Myocyte (in vitro differentiated cells): ENCODE measurements around the gene FBRSL1. TPM values are rescaled to one million over a fixed set of nuclear protein-coding genes. Genes with fewer than 3 reads are reported as not detected.
A peak's percentile ranks its signal among the peaks of the same experiment; 100 is the strongest.
"Not testable (repeated sequence)": the region's sequence is repeated elsewhere in the genome, so short reads cannot be mapped to it uniquely, and the experiment has no call there.

Experiments
- DNase-seq: peaks from one replicate; pipeline ENCODE4 v3.0.0-alpha.2; 2012; ENCODE audit warnings: low read depth
- total RNA-seq: library from RNA; depleted of rRNA; stranded (reverse); fragments of >200 nt; gene quantifications from 2 replicates; pipeline ENCODE4 v1.2.3, GENCODE V29; 2014

FBRSL1 gene
- total RNA-seq, 1 donor from 2014 or later, result 13.1 TPM

DNA sequence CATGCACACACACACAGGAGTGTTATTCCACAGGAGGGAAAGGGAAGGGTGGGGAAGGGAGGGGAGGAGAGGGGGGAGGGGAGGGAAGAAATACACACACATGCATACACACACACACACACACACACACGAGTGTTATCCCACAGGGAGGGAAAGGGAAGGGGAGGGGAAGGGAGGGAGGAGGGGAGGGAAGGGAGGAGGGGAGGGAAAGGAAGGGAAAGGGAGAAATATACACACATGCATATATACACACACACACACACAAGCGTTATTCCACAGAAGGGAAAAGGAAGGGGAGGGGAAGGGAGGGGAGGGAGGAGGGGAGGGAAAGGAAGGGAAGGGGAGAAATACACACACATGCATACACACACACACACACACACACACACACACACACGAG, 19.6 kb upstream of the FBRSL1 start:
- no peak for DNase-seq

- DNase-seq, result no peak
These were observed 18.7 kb upstream of the FBRSL1 start for GRCh38 chr12:132471011-132471857.

DNA sequence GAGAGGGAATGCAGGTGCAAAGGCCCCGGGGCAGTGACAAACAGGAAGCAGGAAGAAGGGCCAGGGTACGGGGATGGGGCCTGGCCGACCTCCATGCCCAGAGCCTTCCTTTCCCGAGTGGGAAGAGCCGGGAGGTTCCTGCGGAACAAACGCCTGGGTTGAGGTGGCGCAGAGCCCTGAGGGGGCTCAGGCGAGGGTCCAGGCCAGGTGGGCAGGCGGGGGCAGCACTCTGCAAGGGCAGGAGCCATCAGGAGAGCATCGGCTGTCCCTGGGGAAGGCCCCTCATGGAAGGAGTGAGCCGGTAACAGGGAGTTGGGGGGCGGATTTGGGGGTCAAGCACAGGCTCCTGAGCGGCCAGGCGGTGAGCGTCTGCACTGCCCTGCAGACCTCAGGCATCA, 18.1 kb upstream of the FBRSL1 start:
- DNase-seq, result no peak

DNA sequence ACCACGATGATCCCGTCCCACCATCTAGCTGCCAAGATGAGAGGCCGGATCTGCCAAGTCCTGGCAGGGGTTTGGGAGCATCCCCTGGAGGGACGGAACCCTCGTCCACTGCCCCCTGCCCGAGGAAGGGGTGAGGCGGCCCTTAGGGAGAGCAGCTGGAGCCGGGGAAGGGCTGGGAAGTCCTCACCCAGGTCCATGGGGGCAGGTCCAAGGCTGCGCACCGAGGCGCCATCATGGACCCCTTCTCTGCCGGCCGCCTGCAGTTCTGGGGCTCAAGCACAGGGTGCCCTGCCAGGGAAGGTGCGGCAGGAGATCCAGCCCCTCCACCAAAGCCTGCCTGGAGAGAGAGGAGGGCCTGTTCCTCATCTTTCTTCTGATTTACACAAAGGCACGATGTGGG, 17.6 kb upstream of the FBRSL1 start:
- no peak for DNase-seq

DNA sequence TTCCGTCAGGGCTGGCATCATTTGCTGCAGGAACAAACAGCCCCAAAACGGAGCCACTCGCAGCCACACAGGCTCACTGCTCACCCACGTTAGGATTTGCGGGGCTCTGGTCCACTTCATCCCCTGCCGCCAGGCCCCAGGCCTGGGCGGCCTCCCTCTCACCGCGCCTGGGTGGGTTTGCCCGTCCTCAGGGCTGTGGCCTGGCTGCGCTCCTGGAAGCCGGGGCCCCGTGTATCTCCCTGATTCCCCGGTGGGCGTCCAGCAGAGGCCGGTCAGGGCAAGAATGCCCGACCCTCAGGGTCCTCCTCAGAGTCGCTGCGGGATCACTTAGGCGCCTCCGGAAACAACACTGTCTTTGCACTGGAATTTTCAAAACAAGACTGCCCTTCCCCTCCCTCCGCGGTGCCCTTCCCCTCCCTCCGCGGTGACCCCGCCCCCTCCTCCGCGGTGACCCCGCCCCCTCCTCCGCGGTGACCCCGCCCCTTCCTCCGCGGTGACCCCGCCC, 15.7 kb upstream of the FBRSL1 start:
- DNase-seq, result no peak

DNA sequence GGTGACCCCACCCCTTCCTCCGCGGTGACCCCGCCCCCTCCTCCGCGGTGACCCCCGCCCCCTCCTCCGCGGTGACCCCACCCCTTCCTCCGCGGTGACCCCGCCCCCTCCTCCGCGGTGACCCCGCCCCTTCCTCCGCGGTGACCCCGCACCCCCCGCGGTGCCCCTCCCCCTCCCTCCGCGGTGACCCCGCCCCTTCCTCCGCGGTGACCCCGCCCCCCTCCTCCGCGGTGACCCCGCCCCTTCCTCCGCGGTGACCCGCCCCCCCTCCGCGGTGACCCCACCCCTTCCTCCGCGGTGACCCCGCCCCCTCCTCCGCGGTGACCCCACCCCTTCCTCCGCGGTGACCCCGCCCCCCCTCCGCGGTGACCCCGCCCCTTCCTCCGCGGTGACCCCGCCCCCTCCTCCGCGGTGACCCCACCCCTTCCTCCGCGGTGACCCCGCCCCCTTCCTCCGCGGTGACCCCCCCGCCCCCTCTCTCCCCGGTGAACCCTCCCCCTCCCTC, 15.1 kb upstream of the FBRSL1 start:
- not testable (repeated sequence) for DNase-seq

DNA sequence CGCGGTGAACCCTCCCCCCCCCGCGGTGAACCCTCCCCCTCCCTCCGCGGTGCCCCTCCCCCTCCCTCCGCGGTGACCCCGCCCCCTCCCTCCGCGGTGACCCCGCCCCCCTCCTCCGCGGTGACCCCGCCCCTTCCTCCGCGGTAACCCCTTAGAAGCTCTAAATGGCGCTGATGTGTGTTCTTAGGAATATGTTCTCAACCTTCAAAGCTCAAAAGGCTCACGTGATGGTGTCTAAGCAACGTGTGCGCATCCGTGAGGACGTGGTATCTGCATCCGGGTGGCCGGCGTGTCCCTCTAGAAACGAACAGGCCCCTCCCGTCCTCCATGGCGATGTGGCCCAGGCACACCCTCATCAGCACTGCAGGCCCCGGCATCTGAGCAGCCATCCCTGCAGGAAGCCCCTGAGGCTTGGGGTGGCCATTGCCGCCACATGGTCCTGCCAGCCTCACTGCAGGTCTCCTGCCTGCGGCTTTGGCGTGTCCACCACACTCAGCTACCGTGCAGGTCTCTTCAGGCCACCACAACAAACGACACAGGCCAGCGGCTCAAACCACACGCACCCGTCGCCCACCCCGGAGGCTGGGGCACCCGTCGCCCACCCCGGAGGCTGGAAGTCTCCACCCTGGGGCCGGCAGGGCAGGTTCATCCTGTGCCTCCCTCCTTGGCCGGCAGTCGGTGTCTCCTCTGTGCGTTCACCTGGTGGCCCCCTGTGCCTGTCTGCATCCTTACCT, 14.5 kb upstream of the FBRSL1 start:
- no peak for DNase-seq

DNA sequence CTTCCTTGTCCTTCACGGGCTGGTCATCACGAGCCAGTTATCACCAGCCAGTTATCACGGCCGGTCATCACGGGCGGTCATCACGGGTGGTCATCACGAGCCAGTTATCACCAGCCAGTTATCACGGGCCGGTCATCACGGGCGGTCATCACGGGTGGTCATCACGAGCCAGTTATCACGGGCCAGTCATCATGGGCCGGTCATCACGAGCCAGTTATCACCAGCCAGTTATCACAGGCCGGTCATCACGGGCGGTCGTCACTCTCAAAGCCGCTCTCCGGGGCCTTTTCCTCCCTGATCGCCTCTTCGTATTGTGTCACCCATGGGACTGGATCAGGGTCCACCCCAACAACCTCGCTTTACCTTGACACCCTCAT, 13.9 kb upstream of the FBRSL1 start:
- no peak for DNase-seq

DNA sequence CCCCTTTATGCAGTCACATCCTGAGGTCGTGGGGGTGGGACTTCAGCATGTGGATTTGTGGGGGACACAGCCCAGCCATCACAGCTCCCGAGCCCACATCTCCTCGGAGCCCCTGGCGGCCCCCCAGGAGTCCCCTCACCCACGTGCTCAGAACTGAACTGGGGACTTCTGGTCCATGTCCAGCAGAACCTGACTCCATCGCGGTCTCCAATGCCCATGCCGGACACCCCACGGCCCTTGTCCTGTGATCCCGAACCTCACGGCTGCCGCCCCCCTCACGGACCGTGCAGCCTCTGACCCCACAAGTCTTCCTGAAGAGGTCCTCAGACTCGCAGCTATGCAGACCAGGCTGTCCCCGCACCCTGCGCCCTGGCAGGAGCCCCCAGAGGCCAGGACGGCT, 13.5 kb upstream of the FBRSL1 start:
- no peak for DNase-seq

- DNase-seq, result peak; percentile 97
These were observed 12.8 kb upstream of the FBRSL1 start for GRCh38 chr12:132477017-132477702.

DNA sequence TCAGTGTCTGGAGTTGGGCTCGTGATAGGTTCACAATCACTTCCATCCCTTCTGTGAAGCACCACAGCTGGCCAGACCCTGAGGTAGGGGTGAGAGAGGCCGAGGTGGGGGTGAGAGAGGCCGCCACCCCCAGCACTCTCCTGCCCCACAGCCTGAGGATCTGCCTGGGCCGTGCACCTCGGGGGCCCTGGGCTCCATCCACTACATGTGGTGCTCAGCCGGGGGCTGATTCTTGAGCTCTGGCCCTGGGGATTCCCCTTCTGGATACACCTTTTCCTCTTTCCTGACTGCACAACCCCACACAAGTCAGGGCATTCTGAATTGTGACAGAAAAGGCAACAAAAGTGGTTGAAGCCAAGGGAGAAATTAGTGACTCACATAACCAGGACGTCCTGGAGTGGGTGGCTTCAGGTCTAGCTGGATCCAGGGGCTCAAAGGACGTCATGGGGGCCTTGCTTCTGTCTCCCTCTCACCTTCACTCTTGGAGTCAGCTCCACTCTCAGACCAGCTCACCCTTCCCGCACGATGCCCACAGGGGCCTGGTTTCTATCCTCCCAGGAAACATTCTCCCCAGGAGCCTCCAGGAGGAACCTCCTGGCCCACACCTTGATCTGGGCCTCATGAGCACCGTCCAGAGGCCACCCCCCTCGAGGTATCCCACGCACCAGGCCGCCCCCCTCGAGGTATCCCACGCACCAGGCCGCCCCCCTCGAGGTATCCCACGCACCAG, 12.1 kb upstream of the FBRSL1 start:
- no peak for DNase-seq

GRCh38 chr12:132478433-132478803, 11.5 kb upstream of the FBRSL1 start:
- DNase-seq, result no peak

GRCh38 chr12:132478845-132479244, 11.1 kb upstream of the FBRSL1 start:
- DNase-seq, result no peak

- no peak for DNase-seq
These were observed 10.7 kb upstream of the FBRSL1 start for GRCh38 chr12:132479291-132479690.

DNA sequence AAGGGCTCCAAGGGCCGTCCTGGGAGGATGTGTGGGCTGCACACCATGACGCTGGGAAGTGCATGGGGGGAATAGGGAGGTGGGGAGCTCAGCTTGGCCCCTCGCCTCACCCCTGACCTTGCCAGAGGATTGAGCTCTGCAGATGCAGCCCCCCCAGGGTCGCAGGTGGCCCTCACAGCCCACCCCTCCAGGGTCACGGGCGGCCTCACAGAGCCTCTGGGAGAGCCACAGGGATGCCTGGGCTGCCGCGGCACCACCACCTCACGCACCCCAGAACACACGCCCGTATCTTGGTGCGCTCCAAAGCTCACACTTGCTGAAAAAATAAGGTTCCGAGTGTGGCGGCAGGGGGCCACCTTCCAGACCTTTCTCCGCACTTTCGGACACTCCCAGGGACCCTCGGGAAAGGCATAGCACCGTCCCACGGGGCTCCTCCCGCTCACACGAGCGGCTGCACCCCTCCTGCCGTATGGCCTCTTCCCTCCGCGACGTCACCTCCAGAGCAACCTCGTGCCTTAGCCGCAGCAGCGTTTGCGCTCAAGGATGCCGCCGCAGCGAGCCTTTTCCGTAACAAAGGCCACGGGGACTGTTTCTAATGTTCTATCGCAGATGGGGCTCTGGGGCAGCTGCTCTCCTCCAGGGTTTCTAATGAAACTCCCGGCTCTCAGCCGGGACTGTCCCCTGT, 9.9 kb upstream of the FBRSL1 start:
- DNase-seq, result no peak

DNA sequence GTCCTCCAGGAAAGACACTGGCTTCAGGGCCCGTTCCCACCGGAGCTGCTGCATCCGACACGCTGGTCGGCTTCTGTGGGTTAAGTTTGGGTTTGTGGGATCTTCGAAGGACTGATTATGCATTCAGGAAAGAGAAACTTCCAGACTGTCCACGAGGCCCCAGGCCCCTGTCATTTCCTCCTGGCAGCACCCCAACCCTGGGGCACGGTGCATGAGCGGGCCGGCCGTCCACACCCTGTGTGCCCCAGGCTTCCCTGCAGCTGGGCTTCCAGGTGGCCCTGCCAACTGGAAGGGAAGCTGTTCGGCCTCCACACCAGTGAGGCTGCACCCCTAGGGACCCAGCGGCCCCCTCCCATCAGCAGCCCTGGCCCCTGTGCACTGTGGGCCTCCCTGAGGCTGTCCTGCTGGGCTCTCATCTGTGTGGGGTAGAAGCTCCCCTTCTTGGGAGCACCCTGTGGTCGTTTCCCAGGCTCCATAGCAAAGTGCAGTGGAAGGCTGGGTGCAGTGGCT, 9.3 kb upstream of the FBRSL1 start:
- DNase-seq, result no peak

DNA sequence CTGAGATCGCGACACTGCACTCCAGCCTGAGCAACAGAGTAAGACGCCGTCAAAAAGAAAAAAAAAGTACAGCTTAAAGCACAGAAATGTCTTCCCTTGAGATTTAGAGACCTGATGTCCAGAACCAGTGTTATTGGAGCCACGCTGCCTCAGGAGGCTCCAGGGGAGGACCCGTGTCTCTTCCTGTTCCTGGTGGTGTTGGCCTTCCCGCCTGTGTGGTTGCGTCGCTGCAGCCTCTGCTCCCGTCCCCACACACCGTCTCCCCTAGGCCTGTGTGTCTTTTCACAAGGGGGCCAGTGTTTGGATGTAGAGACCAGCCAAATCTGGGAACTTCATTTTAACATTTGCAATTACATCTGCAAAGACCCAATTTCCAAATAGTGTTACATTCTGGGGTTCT, 8.6 kb upstream of the FBRSL1 start:
- no peak for DNase-seq

- DNase-seq, result no peak
These were observed 7.9 kb upstream of the FBRSL1 start for GRCh38 chr12:132481771-132482745.

- no peak for DNase-seq
These were observed 7.2 kb upstream of the FBRSL1 start for GRCh38 chr12:132482771-132483170.
